NCI-H345 treated with DMSO at 0.1 percent for 48 hours (cell line): ENCODE measurements around the gene MAD1L1.

Experiments used
- DNase-seq: peaks from one replicate; lab custom pipeline; 2025; ENCODE audit not compliant: unreplicated experiment; lab: John Stamatoyannopoulos, UW

The MAD1L1 gene

DNA sequence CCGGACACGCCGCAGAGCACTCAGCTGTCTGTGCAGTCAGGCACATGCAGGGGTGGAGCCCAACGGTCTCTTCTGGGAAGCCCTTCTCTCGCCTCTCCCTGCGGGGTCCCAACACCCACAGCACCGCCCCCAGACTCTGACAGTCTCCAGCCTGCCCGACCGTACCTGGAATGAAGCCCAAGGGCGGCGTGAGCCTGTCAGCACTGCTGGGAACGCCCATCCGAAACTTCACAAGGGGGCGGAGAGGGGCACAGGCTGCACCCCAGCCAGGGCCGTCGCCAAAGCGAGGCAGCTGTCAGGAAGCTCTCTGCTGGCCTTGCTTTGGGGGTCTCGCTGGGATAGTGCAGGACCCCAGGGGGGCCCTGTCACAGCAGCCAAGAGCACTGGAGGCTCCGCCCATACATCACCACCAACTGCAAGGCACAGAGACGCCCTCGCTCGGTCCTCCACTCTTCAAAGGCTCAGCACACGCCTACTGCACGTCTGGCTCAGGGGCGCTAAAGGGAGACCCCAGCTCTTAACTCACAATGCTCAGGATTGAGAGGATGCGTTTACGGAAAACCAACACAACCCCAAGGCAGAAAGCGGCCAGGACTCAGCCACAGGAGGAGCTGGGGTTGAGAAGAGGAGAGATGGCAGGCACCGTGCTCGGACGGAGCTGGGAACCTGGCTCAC, 30.9 kb downstream of the MAD1L1 start:
- no peak for DNase-seq

DNA sequence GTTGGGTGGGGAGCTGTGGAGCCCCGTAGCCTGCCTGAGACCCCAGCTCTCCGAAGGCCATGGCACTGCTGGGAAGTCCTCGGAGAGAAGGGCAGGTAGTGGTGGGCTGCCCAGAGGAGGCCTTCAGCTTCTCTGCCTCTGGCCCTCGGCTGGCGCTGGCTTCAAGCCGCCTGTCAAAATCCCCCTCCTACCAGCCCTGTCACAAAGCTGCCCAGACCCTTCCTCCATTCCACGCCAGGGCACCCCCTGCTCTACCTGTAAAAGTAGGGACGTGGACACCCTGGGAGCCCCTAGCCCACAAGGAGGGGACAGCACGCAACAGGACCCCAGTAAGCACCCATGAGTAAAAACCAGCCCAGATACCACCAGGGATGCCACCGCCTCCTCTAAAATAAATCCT, 31.6 kb downstream of the MAD1L1 start:
- DNase-seq, result no peak

DNA sequence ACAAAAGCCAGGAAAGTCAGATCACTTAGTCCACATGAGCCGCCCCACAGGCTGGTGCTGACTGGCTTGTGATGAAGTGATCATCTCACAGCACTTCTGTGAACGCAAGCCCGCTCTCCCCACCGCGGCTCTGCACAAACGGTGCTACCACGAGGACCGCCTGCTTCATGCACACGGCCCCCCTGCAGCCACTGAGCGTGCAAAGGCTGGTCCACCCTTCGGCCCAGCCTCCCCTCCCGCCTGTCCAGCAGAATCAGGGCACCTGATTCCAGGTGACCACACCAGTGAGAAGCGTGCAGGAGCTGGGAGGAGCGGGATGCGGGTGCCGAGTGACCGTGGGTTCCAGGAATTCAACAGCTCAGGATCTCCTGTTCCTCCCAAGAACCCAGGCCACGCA, 32.2 kb downstream of the MAD1L1 start:
- no peak for DNase-seq

DNA sequence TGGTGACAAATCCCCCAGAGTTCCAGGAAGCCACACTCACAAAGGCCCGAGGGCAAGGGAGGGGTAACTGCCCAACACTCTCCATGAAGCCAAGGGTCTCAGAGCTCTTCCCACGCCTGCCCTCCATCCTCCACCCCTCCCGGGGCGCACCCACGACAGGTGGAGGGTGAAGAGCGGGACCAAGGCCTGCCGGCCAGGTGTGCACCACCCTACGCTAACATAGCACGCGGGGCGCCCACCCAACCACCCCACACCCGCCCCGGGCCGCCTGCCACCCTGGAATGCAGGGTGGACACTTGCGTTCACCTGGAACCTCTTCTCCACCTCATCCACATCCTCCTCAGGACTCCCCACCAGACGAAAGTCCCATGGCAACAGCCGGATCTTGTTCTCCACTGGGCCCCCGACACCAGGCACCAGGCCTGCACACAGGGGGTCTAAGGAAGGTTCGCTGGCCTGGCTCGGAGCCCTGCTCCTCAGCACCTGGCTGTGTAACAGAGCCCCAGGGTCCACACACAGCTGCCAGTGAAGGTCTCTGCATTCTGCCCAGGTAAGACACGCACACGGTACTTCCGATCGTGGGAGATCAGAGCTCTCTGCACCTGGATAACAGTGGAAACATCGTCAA, 32.7 kb downstream of the MAD1L1 start:
- DNase-seq, result no peak

DNA sequence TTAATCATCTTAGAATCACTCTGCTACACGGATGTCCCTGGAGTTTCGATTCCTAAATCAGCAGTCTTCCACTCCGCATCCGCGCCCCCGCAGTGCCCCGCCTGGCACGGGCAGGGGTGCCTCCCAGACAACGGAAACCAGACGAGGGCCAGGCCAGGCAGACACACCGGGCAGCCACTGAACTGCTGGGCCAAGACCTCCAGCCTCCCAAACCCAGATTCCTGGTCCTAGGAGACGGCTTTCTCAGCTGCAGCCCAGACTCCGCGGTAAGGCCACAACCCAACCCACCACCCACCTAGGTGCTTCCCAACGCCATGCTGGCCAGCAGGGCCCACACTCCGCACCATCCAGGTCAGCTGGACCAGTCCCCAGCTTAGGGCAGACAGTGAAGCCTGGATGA, 33.2 kb downstream of the MAD1L1 start:
- DNase-seq, result no peak

DNA sequence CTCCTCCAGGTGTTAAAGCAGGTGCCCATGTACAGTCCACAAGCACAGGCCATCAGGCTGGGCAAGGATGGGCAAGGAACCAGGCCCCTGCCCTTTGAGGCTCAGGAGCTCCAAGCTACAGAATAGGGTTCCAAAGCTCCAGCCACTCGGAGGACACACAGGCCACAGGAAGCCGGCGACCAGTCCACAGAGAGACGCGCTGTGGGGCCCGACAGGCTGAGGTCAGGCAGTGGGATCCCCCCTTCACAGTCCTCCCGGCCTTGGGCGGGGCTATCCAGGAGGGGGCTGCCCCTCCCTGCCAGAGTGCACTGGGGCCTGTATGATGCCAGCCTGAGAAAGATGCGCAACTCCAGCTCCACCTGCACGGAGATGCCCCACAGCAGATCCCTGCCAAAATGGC, 34.0 kb downstream of the MAD1L1 start:
- DNase-seq, result no peak

DNA sequence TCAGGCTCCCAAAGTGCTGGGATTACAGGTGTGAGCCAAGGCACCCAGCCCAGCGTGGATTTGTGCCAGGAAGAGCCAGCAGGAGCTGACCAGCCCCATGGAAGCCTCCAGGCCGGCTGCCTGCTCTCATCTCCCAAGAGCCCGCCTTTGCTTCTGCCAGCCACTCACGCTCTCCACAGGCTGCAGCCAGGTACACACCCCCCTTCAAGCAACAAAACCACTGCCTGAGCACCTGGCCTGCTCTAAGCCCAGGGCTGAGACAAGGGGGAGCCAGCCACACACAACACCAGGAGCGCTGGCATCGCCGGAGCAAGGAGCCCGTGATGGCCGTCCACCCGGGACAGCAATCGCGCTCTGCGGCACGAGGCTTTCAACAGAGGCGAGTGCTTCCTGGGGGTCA, 34.5 kb downstream of the MAD1L1 start:
- peak; percentile 88 for DNase-seq

DNA sequence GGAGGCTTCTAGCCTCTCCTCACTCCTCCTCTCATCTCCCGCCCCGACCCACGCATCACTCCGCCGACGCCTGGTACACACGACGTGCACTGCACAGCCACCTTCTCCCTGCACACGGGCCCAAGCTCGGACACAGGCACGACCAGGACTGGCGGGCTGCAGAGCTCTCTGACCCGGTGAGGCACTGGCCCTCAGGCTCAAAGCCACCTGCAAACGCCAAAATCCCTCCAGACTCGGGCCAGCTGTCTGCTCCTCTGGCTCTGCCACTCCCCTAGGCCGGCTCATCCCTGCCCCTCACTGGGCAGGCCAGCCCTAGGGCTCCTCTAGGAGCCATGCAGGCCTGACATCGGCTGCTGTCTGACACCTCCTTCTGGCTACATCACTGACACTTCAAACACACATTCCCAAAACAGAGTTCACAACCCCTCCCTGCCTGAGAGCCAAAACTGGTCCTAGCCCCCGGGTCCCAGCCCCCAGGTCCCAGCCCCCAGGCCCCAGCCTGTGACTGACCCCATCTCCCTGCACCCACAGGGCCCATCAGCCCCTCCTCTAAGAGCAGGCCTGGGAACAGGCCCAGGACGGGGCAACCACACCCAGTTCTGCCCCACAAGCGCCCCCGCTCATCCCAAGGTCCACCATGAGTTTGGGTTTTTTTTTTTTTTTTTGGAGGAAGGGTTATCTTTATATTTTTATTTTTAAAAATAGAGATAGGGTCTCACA, 35.1 kb downstream of the MAD1L1 start:
- DNase-seq, result no peak

DNA sequence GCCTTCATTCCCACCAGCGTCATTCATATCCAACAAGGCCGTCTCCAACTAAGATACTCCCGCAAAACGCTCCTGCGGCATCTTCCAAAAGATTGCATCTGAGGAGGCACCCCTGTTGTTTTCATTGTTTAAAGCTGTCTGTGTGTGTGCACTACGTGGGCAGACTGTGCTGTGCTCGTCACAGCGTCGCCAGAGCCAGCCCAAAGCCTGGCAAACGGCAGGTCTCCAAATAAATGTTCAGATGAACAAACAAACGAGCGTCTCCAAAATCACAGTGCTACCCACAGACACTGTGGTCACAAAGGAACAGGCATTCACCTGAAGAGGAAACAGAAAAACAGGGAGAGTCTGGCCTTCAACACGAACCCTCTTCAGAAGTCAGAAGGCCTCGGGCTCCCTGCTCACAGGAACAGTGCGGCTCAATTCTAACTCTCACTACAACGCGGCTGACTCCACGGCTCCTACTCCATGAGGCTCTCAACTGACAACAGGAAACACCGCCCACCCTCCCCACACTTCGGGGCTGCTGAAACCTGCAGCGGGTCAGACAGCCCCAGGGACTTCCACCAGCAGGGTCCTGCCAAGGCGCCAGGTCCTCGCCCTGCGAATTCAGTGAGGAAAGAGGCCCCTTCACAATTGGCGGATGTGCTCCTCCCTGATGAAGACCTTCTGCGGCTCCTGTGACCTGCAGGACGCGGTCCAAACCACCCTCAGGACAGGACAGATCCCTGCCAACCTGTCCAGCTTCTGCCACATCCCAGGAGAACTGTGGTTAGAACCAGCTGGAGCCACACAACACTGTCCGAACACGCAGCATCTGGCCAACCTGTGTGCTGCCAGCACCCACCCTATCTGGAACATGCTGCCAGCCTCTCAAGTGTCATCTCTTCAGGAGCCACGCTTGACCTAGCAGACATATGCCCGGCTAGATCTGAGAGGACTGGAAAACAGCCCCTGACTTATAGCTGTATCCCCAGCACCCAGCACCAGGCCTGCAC, 36.1 kb downstream of the MAD1L1 start:
- DNase-seq, result peak; percentile 85

DNA sequence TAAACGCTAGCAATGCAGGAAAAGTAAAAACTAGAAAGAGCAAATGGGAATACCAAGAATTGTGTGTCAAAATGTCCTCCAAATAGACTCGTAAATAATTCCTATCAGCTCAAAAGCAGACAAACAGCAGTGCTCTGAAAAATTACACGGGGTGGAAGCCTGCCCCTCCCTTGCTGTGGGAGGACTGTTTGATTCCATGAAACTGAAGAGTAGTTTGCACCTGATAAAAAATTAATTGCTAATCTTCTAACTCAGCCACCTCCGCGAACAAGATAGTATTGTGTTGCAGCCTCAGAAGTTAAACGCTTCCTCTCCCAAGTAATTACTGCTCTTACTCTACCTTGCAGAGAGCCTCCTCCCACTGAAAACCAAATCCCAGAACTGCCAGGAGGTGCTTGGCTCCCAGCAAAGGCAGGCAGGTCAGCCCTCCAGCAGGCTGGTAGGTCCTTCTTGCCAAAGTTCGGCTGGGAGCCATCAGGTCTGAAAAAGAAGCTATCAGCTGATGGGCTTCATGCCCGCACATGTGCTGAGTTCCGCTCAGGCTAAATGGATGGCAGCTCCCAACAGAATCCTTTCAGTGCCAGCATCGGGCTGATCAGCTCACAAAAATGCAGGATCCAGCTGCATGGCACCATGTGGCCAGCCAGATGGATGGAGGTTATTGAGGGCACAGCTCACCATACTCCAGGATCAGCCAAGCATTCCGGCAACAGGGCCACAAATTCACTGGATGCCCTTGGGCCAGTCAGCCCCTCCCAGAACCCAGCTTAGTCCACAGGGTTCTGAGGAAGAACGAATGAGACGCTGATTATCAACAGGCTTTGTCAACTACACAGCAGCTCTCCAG, 37.1 kb downstream of the MAD1L1 start:
- DNase-seq, result no peak

DNA sequence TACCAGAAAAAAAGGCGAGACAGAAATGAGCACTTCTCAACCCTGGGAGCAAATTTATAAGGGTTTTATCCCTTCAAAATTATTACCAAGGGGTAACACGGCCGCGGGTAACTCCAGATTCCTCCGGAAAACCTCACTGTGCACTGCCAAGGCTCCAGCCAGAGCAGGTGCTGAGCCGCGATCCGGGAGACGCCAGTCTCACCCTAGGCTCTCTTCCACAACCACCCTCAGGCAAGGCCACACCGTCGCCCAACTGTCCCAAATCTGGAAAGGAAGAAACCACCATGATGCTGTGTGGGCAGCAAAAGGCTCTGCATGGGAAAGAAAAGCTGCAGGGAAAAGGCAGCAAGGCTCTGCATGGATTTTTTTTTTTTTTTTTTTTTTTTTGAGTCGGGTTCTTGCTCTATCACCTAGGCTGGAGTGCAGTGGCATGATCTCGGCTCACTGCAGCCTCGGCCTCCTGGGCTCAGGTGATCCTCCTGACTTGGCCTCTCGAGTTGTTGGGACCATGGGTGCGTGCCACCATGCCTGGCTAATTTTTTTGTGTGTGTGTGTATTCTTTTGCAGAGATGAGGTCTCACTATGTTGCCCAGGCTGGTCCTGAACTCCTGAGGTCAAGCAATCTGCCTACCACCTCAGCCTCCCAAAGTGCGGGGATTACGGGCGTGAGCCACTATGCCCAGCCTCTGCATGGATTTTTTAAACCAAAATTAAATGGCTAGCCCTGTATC, 39.0 kb downstream of the MAD1L1 start:
- DNase-seq, result no peak

DNA sequence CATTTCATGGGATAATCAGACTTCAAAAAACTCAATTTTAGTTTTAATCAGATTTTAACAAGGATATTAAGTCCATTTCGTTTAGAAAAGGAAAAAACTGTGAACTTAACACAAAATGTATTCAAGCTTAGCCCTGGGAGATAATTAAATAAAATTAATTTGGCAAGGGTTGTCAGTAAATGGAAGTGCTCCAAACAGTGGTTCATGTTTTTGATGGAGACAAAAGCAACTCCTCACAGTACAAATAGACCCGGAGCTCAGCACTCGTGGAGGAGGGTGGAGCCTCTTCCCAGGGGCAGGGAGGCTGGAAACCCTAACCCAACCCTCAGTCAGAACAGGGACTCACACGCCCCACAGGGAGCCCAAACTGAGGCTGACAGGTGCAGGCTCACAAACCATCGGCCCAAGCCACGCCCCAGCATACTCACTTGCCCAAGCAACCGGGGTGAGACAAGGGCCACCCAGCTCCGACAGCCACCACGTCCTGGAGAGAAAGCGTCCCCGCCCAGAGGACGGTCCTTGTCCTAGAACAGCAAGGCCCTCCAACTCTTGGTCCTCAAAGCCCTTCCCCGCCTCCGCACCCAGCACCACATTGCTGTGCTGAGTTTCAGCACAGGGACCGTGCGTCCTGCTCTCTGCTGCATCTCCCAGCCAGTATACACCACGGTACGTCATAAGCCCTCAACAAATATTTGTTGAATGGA, 39.8 kb downstream of the MAD1L1 start:
- peak; percentile 86 for DNase-seq

DNA sequence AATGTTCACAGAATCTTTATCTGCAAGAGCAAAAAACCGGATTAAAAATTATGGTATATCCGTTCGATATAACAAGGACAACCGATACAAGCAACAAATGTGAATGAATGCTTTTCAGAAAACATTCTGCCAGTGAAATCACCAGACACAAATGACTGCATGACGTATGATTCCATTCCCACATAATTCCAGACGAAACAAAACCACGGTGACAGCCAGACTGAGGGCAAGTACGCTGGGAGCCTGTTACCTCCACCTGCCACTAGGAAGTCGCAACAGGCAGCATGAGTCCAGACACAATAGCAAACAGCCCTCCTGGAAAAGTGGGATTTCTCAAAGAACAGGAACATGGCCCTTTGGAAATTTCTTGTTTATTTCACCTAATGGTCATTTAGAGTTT, 41.7 kb downstream of the MAD1L1 start:
- no peak for DNase-seq

DNA sequence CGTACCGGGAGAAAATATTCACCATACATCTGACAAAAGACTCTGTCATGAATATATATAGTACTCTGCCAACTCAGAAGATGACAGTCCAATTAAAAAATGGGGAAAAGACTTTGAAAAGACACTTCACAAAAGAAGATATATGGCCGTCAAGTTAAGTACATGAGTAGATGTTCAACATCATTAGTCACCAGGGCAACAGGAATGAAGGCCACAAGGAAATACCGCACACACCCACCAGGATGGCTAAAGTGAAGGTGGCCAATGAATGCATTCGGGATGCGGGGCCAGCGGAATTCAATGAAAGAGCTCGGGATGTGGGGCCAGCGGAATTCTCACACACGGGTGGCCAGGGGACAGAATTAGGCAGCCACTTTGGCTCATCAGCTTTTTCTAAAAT, 42.2 kb downstream of the MAD1L1 start:
- DNase-seq, result no peak

DNA sequence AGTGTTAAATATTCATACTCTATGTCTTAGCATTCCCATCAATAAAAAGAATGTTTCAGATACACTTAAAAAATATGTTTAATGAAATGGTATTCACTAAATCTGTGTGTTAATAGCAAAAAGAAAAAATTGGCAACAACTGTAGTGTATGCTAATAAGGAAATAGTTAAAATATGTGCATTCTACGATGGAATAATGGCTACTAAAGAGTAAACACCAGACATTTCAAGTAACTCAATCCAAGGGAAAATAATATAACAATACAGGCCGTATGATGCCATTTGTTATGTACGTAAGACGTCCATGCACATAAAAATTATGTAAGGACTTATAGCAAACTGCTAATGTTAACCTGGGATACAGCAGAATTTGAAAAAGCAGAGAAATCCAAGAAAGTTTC, 46.6 kb downstream of the MAD1L1 start:
- DNase-seq, result no peak

DNA sequence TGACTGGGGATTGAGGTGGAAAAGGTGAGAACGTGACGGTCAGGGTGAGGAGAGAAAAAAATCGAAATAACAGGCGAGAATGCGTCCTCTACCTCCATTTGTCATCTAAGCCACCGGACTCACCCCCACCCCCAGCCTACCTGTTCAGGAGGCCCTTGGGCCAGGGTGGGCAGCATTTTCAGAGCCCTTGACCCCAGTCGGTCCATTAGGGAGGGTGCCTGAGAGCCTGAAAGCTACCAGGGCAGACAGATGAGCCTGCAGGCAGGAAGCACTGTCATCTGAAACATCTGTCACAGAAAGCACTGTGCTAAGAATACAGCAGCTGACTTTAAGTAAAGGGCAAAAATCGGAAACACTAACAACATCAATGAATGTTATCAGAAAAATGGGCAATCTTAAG, 47.0 kb downstream of the MAD1L1 start:
- DNase-seq, result no peak

DNA sequence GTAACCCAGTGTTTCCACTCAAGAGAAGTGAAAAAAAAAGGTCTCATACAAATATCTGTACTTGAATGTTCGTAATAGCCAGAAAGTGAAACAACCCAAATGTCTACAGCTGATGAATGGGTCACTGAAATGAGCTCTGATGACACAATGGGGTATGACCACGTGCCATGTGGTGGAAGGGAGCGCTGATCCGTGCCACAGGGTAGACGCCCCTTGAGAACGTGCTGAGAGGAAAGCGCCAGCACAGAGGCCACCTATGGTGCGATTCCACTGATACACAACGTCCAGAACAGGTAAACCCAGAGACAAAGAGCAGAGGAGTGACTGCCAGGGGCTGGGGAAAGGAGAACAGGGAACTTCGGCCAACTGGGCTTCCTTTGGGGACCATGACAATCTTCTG, 50.3 kb downstream of the MAD1L1 start:
- DNase-seq, result no peak

DNA sequence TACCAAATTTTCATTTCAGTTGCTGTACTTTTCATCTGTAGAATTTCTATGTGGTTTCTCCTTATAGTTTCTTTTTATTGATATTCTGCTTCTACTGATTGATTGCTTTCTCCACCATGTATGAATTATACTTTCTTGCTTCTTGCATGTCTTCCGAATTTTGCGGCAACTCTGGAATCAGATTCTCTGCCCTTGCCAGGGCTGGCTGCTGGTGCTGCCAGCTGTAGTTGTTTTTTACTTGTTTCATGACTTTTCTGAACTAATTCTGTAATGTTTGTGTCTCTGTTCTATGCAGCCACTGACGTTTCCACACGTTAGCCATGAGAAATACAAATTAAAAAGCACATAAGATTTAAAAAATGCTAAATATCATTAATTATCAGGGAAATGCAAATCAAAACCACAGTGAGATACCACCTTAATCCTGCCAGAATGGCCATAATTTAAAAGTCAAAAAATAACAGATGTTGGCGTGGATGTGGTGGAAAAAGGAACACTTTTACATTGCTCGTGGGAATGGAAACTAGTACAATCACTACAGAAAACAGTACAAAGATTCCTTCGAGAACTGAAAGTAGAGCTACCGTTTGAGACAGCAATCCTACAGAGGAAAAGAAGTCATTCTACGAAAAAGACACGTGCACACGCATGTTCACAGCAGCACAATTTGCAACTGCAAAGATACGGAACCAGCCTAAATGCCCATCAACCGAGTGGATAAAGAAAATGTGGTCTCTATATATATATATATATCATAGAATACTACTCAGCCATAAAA, 51.5 kb downstream of the MAD1L1 start:
- no peak for DNase-seq
